ENCODE results near the gene RPEL1.

- TF ChIP-seq GATA3 (IDR thresholded peaks at IDR 0.05; ENCODE audit: low read depth, low read length) = no peak
- no peak for TF ChIP-seq GATA2 (IDR thresholded peaks at IDR 0.05; ENCODE audit: low read depth, low read length)
Measured at GRCh38 chr10:103197903-103198302, 47.8 kb upstream of the RPEL1 start.

Data from SH-SY5Y (cell line).